ENCODE results near the gene FBXW2. TPM values are rescaled to one million over a fixed set of nuclear protein-coding genes. Genes with fewer than 3 reads are reported as not detected.

FBXW2 gene
- total and polyA plus RNA-seq, 12 donors, result 9.2 to 86.8 (median 48.0) TPM

DNA sequence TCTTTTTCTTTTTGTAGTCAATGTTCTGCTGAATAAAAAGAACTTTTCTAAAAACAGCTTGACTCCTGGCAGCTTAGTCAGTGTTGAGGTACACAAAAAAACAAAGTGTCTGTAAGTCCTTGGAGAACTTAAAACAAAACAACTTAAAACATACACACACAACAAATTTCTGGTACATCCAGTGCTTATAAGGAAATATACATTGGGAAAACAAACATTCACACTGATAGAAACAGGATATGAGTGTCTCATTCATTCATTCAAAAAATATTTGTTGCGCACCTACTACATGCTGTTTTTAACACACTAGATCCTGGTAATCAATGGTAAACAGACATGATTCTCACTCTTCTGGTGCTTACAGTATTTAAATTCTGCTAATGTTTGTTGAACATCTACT lies 51.5 kb downstream of the FBXW2 start:
- Histone ChIP-seq H3K27ac (no peak overlapping the region), H3K36me3 (replicated peaks in 1 of 2) (no peaks in the 10 kb centered on the region), H3K9me3 (replicated peaks in 1 of 3) (no peaks in the 10 kb centered on the region), H3K4me1 (replicated peaks in 1 of 2) (no peaks in the 10 kb centered on the region), H3K4me3 (no peak overlapping the region), H3K27me3 (no peaks in the 10 kb centered on the region)
- DNase-seq, result no peak
- intact Hi-C loops (cut with DNase I), result no loop called here
- TF ChIP-seq, protein P1, sequence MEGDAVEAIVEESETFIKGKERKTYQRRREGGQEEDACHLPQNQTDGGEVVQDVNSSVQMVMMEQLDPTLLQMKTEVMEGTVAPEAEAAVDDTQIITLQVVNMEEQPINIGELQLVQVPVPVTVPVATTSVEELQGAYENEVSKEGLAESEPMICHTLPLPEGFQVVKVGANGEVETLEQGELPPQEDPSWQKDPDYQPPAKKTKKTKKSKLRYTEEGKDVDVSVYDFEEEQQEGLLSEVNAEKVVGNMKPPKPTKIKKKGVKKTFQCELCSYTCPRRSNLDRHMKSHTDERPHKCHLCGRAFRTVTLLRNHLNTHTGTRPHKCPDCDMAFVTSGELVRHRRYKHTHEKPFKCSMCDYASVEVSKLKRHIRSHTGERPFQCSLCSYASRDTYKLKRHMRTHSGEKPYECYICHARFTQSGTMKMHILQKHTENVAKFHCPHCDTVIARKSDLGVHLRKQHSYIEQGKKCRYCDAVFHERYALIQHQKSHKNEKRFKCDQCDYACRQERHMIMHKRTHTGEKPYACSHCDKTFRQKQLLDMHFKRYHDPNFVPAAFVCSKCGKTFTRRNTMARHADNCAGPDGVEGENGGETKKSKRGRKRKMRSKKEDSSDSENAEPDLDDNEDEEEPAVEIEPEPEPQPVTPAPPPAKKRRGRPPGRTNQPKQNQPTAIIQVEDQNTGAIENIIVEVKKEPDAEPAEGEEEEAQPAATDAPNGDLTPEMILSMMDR (IDR thresholded peaks at IDR 0.05), result no peak
- TF ChIP-seq POLR2A (IDR thresholded peaks at IDR 0.05), result no peak
- WGBS, 4 donors, result 79 to 98% (median 93%) methylated on average over 1 of the region's 1 CpG

DNA sequence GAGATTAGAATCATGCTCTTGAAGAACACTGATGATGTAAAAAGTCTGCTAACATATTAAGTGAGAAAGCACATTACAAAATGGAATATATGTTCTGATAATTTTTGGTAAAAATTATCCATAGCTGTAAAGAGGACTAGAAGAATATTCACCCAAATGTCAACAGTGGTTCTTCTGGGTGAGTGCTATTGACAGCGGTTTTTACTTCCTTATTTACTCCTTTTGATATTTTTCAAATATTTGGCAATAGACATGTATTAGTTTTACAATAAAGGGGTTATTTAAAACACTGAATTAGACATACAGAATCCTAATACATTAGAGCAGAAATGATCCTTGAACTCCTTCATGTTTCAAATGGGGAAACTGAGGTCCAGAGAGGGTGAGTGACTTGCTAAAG lies 52.0 kb downstream of the FBXW2 start:
- H3K9me3 ChIP-seq (replicated peaks in 1 of 3), result no peaks in the 10 kb centered on the region
- no peak for DNase-seq
- intact Hi-C loops (cut with DNase I), result no loop called here
- TF ChIP-seq POLR2A (IDR thresholded peaks at IDR 0.05), result no peak
- TF ChIP-seq, protein P1 (IDR thresholded peaks at IDR 0.05), result no peak
- H3K27me3 ChIP-seq, result no peaks in the 10 kb centered on the region
- H3K4me1 ChIP-seq (replicated peaks in 1 of 2), result no peaks in the 10 kb centered on the region
- no peak overlapping the region for H3K27ac ChIP-seq
- WGBS, 4 donors, result 76 to 91% (median 84%) methylated on average over 1 of the region's 1 CpG
- H3K4me3 ChIP-seq, result no peak overlapping the region
- H3K36me3 ChIP-seq (replicated peaks in 1 of 2), result no peaks in the 10 kb centered on the region

DNA sequence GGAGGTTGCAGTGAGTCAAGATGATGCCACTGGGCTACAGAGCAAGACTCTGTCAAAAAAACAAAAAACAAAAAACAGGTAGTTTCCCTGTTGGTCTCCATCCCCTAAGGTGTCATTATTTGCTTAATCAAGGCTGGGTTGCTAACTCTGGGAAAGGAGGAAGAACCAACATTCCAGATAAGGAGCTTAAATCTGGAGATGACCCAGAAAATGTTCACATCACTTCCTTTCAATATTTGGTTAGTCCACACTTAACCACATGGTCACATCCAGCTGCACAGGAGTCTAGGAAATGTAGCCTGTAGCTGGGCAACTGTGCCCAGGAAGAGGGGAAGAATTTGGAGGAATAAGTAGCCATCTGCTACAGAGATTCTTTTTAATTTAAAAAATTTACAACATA lies 53.1 kb downstream of the FBXW2 start:
- TF ChIP-seq POLR2A (IDR thresholded peaks at IDR 0.05), result no peak
- TF ChIP-seq, protein P1 (IDR thresholded peaks at IDR 0.05), result no peak
- Histone ChIP-seq H3K9me3 (replicated peaks in 1 of 3) (no peaks in the 10 kb centered on the region), H3K4me1 (replicated peaks in 1 of 2) (no peaks in the 10 kb centered on the region), H3K27ac (no peak overlapping the region), H3K36me3 (replicated peaks in 1 of 2) (no peaks in the 10 kb centered on the region), H3K27me3 (no peaks in the 10 kb centered on the region), H3K4me3 (no peak overlapping the region)
- no peak for DNase-seq
- intact Hi-C loops (cut with DNase I), result no loop called here

DNA sequence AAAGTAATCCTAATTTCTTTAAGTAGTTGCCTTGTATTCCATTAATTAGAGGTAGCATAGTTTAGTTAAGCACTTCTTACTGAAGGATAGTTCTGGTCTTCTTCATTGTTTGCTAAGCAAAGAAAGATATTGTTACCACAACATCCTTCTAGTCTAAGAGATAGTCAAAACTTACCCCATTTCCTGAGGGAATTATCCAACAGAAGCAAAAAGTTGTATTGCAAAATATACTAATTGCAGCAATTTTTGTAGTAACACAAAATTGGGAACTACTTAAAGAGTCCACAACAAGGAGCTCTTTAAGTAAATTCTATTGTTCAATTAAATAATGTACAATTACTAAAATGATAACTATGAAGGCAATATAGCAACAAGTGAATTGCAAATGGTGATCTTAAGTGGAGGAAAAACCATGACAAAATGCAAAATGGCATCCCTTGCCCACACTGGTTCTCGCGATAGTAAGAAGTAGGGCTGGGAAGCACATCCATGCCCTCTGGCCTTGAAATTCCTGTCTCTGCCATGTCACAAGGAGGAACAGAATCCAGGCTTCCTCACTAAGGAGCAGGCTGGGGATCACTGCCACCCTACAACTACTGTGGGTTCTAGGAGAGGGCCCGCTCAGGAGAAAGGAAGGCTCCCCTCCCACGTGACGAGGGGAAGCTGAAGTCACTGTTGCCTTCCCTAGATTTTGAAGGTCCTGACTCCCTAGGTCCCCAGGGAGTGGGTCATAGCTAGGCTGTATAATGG lies 55.6 kb downstream of the FBXW2 start:
- intact Hi-C loops (cut with DNase I), result loop anchor here in 1 of 2 donors (5.0 kb wide), 1 partner anchor 115 kb away; no protein-coding TSS in a partner anchor
- TF ChIP-seq, protein P1 (IDR thresholded peaks at IDR 0.05), result no peak
- TF ChIP-seq POLR2A (IDR thresholded peaks at IDR 0.05), result no peak
- Histone ChIP-seq H3K4me3 (no peak overlapping the region), H3K36me3 (replicated peaks in 1 of 2) (no peaks in the 10 kb centered on the region), H3K27ac (no peak overlapping the region), H3K4me1 (replicated peaks in 1 of 2) (no peaks in the 10 kb centered on the region), H3K9me3 (replicated peaks in 1 of 3) (no peaks in the 10 kb centered on the region), H3K27me3 (no peaks in the 10 kb centered on the region)
- WGBS, 4 donors, result 83 to 90% (median 88%) methylated on average over 5 of the region's 5 CpGs
- no peak for DNase-seq

Measured in adrenal gland (tissue), 12 donors.